AG04449 (cell line): ENCODE measurements around the gene PTX4.
A peak's percentile ranks its signal among the peaks of the same experiment; 100 is the strongest.

Experiments
- CTCF ChIA-PET: fragments of 350-600 bp; formaldehyde crosslinking; extraction: SDS; loops from one replicate; lab custom pipeline; 2021; ENCODE audit warnings: antibody characterized with exemption; lab: Yijun Ruan, JAX
- POLR2A ChIA-PET: fragments of 400-600, 350-600 bp; formaldehyde crosslinking; extraction: SDS; loops from one replicate; lab custom pipeline; 2020; ENCODE audit warnings: antibody characterized with exemption, inconsistent platforms; lab: Yijun Ruan, JAX
- DNase-seq: peaks from one replicate; pipeline ENCODE4 v3.0.0-alpha.2; 2010; ENCODE audit warnings: low read depth, low spot score
- H3K4me3 ChIP-seq: 2 replicates; pipeline ENCODE4 v1.5.1; 2011; ENCODE audit warnings: low read depth, mild to moderate bottlenecking, control low read depth, low read length
- CTCF ChIP-seq: IDR thresholded peaks from one replicate; pipeline ENCODE4 v1.5.1; 2011; ENCODE audit warnings: mild to moderate bottlenecking, moderate library complexity, low read length, control low read depth, inconsistent platforms; ENCODE audit not compliant: insufficient read depth; ENCODE audit errors: missing control alignments

The PTX4 gene

GRCh38 chr16:1498899-1499676, 10.3 kb upstream of the PTX4 start:
- no peak for TF ChIP-seq CTCF
- ChIA-PET CTCF (no interaction called here), POLR2A (no interaction called here)
- DNase-seq: no peak
- no peak overlapping the region for H3K4me3 ChIP-seq

- TF ChIP-seq CTCF: no peak
- no peak for DNase-seq
- no peak overlapping the region for H3K4me3 ChIP-seq
- ChIA-PET CTCF (no interaction called here), POLR2A (no interaction called here)
Measured at GRCh38 chr16:1497014-1497598, 8.4 kb upstream of the PTX4 start.

GRCh38 chr16:1496464-1496863, 7.7 kb upstream of the PTX4 start:
- no peak overlapping the region for H3K4me3 ChIP-seq
- ChIA-PET CTCF (no interaction called here), POLR2A (no interaction called here)
- no peak for TF ChIP-seq CTCF
- no peak for DNase-seq

GRCh38 chr16:1495889-1496262, 7.1 kb upstream of the PTX4 start:
- H3K4me3 ChIP-seq: no peak overlapping the region
- ChIA-PET POLR2A (no interaction called here), CTCF (no interaction called here)
- TF ChIP-seq CTCF: no peak
- no peak for DNase-seq

GRCh38 chr16:1495211-1495888, 6.6 kb upstream of the PTX4 start:
- CTCF ChIA-PET: interaction anchor here (0.9 to 1.8 kb wide), 6 partner anchors 44 to 230 kb away, joined by 3 to 7 read pairs (median 4); partner anchors contain the start of gene MAPK8IP3
- no peak overlapping the region for H3K4me3 ChIP-seq
- POLR2A ChIA-PET: no interaction called here
- no peak for DNase-seq
- TF ChIP-seq CTCF: no peak

GRCh38 chr16:1494711-1495110, 6.0 kb upstream of the PTX4 start:
- peak overlapping the region; percentile 72 for H3K4me3 ChIP-seq
- no peak for DNase-seq
- ChIA-PET CTCF (interaction anchor here (0.9 to 1.8 kb wide), 12 partner anchors 8 to 230 kb away, joined by 3 to 7 read pairs (median 4); partner anchors contain the start of gene MAPK8IP3), POLR2A (interaction anchor here (1.1 to 1.2 kb wide), 2 partner anchors 19 to 115 kb away, joined by 3 read pairs; no protein-coding TSS in a partner anchor)
- TF ChIP-seq CTCF: no peak
